Measurements from ENCODE around the gene GATAD2B.

GATAD2B gene

GRCh38 chr1:153967107-153967999 is 44.6 kb upstream of the GATAD2B start, which contains the start of gene CREB3L4 (continued):
- TF ChIP-seq ZNF600 (tag by site-specific recombination; IDR thresholded peaks at IDR 0.05) (peak; percentile 97), ZNF776 (tag by site-specific recombination; IDR thresholded peaks at IDR 0.05; ENCODE audit: borderline replicate concordance) (no peak), ZNF362 (tag by site-specific recombination; IDR thresholded peaks at IDR 0.05) (peak; percentile 95; the same call in 1 of the 2 replicates), SP2 (tag by site-specific recombination; IDR thresholded peaks at IDR 0.05) (peak; percentile 95), ZBTB10 (tag by site-specific recombination; IDR thresholded peaks at IDR 0.05) (0 out of 2 replicates have a peak, but pooled peaks have one; percentile 64), ZNF561 (tag by site-specific recombination; IDR thresholded peaks at IDR 0.05; ENCODE audit: borderline replicate concordance) (peak; percentile 89), ZNF354C (tag by site-specific recombination; IDR thresholded peaks at IDR 0.05; ENCODE audit: borderline replicate concordance, low read depth) (no peak), ZNF692 (tag by site-specific recombination; IDR thresholded peaks at IDR 0.05) (peak; percentile 70), ZNF24 (tag by site-specific recombination; IDR thresholded peaks at IDR 0.05) (peak; percentile 87), ZNF777 (tag by site-specific recombination; IDR thresholded peaks at IDR 0.05; ENCODE audit: borderline replicate concordance) (no peak), ZNF629 (tag by site-specific recombination; IDR thresholded peaks at IDR 0.05) (peak; percentile 59), KLF17 (tag by site-specific recombination; IDR thresholded peaks at IDR 0.05) (0 out of 2 replicates have a peak, but pooled peaks have one; percentile 77), GLIS1 (tag by site-specific recombination; IDR thresholded peaks at IDR 0.05) (peak; percentile 83), IKZF3 (tag by site-specific recombination; IDR thresholded peaks at IDR 0.05) (peak; percentile 100), ZNF23 (tag by site-specific recombination; IDR thresholded peaks at IDR 0.05; ENCODE audit: borderline replicate concordance) (no peak), ZNF664 (tag by site-specific recombination; IDR thresholded peaks at IDR 0.05) (no peak), PBX3 (CRISPR knock-in tag; IDR thresholded peaks at IDR 0.05) (peak; percentile 96), SP7 (tag by site-specific recombination; IDR thresholded peaks at IDR 0.05) (peak; percentile 82; the same call in 1 of the 2 replicates), KLF9 (tag by site-specific recombination; IDR thresholded peaks at IDR 0.05; ENCODE audit: low read depth) (0 out of 2 replicates have a peak, but pooled peaks have one; percentile 14), ZNF518A (tag by site-specific recombination; conservative IDR thresholded peaks at IDR 0.05; ENCODE audit: low read depth) (peak; percentile 54), ZNF221 (tag by site-specific recombination; IDR thresholded peaks at IDR 0.05; ENCODE audit: borderline replicate concordance) (no peak), ZBTB26 (tag by site-specific recombination; optimal IDR thresholded peaks at IDR 0.05) (peak; percentile 75), ZNF223 (tag by site-specific recombination; IDR thresholded peaks at IDR 0.05) (no peak), ZNF423 (tag by site-specific recombination; IDR thresholded peaks at IDR 0.05) (0 out of 2 replicates have a peak, but pooled peaks have one; percentile 50)
